NCI-H460 (cell line): ENCODE results near the gene IQCE. TPM values are rescaled to one million over a fixed set of nuclear protein-coding genes. Genes with fewer than 3 reads are reported as not detected.

Experiments used
- DNase-seq: peaks from one replicate; pipeline ENCODE4 v3.0.0-alpha.2; 2016; ENCODE audit warnings: low read depth; ENCODE audit errors: extremely low read depth
- small RNA-seq, 2 experiments: library from RNA; depleted of rRNA; stranded (forward); fragments of <200 nt; gene quantifications; one replicate each; pipeline ENCODE3, GENCODE V24; 2014
- total RNA-seq: library from RNA; depleted of rRNA; stranded (reverse); fragments of >200 nt; shearing (Covaris generic); gene quantifications from 2 replicates; pipeline ENCODE4 v1.2.3, GENCODE V29; 2014; rRNA removed

IQCE gene
- total RNA-seq, 1 experiment from 2014 or later: 9.2 TPM

DNA sequence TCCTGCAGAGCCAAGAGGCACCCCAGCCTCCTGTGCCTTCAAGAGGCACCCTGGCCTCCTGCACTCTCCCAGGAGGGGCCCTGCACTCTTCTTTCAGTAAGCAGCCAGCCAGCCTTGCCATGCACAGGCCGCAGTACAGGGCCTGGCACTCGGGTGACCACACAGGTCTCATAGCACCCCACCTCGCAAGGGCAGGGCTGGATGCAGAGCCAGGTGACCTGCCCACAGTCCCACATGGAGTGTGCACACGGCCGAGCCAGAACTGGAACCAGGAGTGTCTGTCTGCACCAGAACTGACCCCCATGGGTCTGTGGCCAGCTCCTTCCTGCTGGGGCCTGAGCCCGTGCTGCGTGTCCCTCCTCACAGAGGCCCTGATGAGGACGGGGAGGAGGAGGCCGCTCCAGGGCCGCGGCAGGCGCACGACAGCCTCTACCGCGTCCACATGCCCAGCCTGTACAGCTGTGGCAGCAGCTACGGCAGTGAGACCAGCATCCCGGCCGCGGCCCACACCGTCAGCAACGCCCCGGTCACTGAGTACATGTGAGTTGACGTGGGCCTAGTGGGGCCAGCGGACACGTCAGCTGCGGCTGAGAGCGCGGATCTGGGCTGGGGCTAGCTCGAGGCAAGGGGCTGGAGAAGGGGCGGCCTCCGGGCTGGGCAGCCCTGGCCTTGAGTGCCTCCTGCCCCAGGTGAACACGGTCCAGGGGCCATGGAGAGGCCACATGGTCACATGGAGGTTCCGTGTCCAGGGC lies 99.3 kb downstream of the IQCE start:
- DNase-seq: no peak

DNA sequence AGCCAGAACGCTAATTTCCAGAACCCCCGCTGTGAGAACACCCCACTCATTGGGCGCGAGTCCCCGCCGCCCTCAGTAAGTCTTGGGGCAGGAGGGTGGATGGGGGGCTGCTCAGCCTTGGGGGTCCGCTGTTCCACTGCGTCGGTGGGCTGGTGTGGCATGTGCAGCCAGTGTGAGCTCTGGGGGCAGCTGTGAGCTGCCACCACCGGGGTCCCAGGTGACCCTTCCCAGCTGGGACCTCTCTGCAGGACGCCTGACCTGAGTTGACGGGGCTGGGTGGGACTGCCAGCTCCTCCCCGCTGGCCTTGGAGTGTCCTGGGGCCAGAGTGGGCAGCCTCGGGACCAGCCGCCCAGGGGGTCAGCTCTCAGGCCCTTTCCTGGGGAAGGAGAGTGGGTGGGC lies 100.2 kb downstream of the IQCE start:
- DNase-seq: no peak

DNA sequence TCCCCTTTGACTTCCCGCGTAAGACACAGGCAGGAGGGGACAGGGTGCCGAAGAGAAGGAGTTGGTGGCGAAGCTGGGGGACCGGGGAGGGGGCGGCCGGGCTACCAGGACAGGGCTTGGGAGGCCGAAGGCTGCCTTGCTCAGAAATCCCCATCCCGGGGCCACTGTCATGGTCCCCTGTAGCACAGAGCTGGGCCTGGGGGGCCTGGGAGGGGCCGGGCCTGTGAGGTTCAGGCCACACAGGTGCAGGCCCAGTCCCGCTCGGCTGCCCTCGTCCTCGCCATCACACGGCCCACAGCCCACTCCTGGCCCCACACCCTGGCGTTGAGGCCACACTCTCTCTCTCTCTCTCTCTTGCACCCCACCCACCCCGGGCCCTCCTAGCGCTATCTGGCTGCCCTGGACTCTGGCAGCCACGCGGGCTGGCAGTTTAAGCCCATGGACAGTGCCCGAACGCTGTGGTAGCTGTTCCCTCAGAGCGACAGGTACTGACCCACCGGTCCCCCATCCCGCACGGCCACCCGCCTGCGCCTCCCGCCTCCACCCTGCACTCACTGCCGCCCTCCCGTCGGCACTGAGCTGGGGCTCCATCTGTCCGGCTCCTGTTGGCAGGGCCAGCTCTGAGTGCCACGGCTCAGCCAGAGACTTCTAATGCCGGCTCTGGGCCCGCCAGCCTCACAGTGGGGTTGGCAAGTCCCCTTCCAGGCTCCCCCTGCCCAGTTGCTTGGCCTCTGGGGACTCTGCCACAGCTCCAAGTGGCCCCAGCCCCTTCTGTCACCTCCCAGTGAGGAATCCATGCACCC lies 101.0 kb downstream of the IQCE start:
- no peak for DNase-seq

DNA sequence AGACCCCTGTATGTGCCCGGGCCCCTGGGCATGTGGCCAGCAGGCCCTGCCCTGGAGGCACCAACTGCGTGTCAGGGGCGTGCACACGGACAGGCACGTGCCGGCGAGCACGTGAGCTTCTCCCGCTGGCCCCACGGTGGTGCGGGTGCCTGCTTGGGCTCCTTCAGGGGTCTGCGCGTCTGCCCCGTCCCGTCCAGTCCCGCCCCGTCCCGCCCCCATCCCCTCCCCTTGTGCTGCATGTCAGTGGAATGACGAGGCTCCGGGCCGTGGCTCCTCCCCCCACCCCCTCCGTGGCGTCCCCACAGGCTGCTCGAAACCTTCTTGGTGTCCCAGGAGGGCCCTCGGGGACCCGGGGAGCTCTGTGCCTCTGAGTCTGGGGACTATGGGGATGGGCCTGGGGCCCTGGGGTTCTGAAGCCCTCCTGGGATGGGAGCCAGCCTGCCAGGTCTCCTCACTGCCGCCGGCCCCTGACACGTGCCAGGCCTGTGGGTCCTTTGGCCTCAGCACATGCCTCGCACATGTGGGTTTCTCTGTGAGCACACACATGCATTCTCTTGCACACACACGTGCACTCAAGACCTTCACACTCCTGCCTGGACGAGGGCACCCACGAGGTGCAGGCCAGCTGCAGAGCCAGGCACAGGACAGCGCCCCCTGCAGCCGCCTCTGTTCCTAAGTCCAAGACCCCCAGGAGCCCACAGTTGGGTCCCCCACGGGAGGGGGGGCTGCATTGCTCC lies 101.7 kb downstream of the IQCE start:
- DNase-seq: no peak

DNA sequence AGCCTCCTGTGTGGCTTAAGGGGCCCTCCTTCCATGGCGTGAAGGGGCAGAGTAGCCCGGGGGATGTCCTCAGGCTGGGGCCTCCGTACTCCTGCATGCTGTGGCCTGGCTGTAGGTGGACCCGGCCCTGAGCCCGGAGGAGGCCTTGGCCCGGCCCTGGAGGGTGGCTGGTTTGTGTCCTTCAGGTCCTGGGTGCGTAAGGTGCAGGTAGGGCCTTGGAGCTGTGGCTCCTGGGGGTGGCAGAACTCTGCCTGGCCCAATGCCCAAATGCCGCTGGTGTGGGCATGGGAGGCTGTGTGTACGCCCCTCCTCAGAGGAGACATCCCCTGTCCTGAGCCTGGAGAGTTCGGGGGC lies 102.3 kb downstream of the IQCE start:
- DNase-seq: no peak

DNA sequence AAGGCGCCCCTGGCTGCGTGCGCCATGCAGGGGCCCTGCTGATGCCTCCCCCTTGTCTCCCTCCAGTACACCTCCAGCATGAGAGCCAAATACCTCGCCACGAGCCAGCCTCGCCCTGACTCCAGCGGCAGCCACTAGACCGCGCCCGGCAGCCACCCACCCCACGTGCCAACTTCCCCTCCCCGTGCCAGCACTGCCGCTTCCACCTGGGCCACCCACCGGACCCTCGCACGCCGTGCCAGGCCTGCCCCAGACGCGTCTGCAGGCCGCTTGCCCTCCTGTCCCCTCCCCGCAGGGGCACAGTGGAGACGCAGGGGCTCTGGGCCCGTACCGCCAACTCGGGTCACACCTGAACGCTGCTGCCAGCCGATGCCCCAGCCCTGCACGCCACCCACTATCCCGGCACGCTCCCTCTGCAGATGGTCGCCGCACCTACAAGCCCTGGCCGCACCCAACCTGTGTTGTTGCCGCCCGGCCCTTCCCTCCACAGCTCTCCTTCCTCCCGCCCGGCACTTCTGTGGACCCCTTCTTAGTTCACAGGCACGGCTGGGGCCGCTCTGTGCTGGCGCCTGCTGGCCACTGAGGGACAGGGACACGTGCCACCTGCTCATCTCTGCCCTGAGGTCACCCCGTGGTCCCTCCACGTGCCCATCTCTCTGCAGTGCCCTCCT lies 103.0 kb downstream of the IQCE start:
- no peak for DNase-seq

DNA sequence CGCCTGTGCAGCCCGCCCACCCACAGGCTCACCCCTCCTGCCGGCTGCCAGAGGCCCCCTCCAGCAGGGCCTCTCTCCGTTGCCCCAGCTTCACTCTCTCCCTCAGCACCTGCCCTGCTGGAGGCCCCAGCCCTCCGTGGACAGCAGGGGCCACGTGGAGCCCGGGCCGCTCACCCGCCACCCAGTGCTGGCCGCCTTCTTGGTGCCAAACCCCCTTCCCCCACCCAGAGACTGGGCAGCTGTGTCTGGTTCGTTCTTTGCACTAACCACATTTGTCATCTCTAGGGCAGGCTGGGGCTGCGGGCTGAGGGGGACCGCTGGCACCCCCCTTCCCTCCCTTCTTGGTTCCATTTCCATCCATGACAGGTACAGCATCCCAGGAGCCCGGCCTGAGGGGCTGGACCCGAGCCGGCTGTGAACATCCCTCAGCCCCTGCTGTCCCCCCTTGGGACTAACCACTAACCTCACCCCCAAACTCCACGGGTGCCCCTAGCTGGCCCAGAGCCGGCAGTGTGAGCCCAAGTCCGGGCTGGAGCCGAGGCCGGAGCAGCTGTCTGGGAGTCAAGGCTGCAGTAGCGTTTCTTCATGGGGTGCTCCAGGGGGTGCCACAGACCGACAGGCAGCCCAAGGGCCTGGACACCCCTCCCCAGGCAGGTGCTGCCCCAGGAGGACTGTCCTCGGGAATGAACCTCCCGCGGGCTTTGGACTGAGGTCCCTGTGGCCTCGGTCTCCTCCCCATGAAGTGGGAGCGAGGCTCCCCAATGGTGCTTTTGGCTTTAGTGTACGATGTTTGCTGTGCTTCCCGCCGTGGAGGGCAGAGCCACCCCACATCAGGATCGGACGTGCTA lies 103.7 kb downstream of the IQCE start:
- DNase-seq: no peak

DNA sequence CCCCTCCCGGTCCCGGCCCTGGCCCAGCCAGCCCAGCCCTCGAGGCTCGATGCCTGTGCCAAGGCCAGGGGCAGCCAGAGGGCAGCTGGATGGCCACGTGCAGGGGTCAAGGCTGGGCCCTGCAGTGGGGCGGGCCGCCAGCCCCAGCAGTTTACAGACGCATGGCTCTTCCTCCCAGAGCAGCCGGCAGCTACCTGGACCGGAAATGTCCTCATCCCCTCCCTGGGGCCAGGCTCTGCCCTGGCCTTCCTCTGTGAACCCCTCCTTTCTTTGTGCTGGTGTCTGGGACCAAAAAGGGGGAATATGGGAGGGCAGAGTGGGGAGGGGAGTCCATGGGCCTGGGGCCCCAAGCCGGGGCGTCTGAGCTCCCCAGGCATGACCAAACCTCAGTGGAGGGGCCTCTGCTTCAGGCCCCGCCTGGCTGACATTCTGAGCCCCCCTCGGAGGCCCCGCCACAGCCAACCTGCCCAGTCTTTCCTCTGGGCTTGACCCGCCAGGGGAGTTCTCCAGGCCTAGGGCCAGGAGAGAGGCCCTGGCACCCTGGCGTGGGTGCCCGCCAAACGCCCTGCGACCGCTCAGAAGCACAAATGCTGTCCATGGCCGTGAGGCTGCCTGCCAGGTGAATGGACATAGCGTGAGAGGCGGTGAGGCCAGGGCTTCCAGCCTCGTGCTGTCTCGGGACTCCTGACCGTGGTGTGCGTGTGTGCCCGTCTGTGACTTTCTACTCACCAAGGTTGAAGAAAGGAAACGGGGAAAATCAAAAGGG lies 104.5 kb downstream of the IQCE start:
- no peak for DNase-seq

DNA sequence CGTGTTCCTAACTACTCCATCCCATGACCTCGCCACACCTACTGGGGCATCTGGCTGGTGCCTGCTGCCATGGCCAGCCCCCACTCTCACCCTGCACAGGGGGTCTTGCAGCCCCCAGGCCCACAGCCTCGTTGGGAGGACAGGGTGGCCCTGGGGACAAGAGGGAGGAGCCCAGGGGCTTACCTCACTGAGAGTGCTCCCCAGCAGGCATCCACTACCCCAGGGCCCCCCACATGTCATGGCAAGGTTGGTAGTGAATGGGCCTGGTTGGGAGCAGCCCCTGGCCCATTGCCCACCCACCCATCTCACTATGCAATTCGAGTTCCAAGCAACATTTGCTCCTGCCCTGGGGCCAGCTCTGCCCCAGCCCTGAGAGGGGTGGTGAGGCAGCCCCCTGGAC lies 105.2 kb downstream of the IQCE start:
- no peak for DNase-seq

Small RNA genes lying within 50 kb of the gene (small RNA-seq; reads per million reads assigned to genes)
- gene MIR4648: 0 reads per million in 2 experiments

Other genes starting within 250 kb of the IQCE start
- gene SNX8, start 244.5 kb upstream of the IQCE start, total RNA-seq: 12.6 and 14.2 TPM in 2 replicates
- 182 and 202 TPM in 2 replicates for gene EIF3B, start 204.2 kb upstream of the IQCE start, total RNA-seq
- 2.4 and 3.8 TPM in 2 replicates for gene CHST12, start 155.4 kb upstream of the IQCE start, total RNA-seq
- gene GRIFIN, start 82.6 kb upstream of the IQCE start, total RNA-seq: not detected in 2 replicates
- 0.20 and 0.32 TPM in 2 replicates for gene LFNG, start 39.2 kb upstream of the IQCE start, total RNA-seq
- 23.6 and 26.4 TPM in 2 replicates for gene BRAT1, start 3.5 kb upstream of the IQCE start, total RNA-seq
- gene TTYH3, start 73.0 kb downstream of the IQCE start, total RNA-seq: 6.0 and 8.1 TPM in 2 replicates
- 0.12 TPM in 1 of 2 replicates, not detected in the other for gene AMZ1, start 129.2 kb downstream of the IQCE start, total RNA-seq